Measurements from ENCODE around the gene ULK4.

The ULK4 gene

DNA sequence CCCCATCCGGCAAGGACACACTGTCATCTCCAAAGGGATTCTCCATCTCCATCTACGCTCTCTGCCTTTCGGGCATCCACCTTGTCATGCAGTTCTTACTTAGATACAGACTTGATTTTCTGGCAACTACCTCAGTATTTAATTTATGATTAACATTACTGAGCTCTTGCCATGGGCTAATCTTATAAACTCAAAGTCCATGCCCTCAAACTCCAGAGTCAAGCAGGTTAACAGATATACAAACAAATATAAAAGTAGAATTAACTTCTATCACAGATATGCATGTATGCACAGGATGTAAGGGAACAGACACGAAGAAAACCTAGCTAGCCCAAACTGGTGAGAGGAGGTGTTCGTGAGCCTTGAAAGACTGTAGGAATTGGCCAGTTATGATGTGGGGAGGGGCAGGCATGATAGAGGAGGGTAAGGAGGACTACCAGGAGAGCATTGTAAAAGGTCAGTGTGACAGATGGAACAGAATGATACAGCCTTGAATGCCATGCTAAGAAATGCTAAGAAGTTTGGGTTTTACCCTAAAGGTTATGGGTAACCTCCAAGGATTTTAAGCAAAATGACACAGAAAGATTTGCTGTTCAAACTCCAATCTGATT is 334.3 kb downstream of the ULK4 start:
- Histone ChIP-seq H3K4me3 (ENCODE audit: low read length, poor library complexity, severe bottlenecking) (no peak overlapping the region), H3K9ac (ENCODE audit: low read depth, low read length, poor library complexity, severe bottlenecking) (no peak overlapping the region), H3F3A (ENCODE audit: low read depth) (no peaks in the 10 kb centered on the region), H4K20me1 (ENCODE audit: insufficient read depth, low read length, poor library complexity, severe bottlenecking) (no peaks in the 10 kb centered on the region), H3K9me2 (replicated peaks; ENCODE audit: low read depth, low read length) (no peaks in the 10 kb centered on the region), H3K27me3 (ENCODE audit: insufficient read depth, low read length, poor library complexity, severe bottlenecking) (no peaks in the 10 kb centered on the region), H3K4me2 (ENCODE audit: low read depth, low read length, poor library complexity, severe bottlenecking) (no peak overlapping the region), H3K36me3 (ENCODE audit: insufficient read depth, low read length) (no peaks in the 10 kb centered on the region), H3K79me2 (ENCODE audit: insufficient read depth, low read length) (no peaks in the 10 kb centered on the region), H2AFZ (ENCODE audit: low read length) (no peak overlapping the region), H3K9me3 (ENCODE audit: insufficient read depth, low read depth, low read length) (no peaks in the 10 kb centered on the region), H3K4me1 (ENCODE audit: insufficient read depth, low read length, poor library complexity, severe bottlenecking) (no peaks in the 10 kb centered on the region)
- TF ChIP-seq, protein P1, sequence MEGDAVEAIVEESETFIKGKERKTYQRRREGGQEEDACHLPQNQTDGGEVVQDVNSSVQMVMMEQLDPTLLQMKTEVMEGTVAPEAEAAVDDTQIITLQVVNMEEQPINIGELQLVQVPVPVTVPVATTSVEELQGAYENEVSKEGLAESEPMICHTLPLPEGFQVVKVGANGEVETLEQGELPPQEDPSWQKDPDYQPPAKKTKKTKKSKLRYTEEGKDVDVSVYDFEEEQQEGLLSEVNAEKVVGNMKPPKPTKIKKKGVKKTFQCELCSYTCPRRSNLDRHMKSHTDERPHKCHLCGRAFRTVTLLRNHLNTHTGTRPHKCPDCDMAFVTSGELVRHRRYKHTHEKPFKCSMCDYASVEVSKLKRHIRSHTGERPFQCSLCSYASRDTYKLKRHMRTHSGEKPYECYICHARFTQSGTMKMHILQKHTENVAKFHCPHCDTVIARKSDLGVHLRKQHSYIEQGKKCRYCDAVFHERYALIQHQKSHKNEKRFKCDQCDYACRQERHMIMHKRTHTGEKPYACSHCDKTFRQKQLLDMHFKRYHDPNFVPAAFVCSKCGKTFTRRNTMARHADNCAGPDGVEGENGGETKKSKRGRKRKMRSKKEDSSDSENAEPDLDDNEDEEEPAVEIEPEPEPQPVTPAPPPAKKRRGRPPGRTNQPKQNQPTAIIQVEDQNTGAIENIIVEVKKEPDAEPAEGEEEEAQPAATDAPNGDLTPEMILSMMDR (conservative IDR thresholded peaks at IDR 0.05; ENCODE audit: low read length) = no peak
- TF ChIP-seq EZH2phosphoT487 (IDR thresholded peaks at IDR 0.05; ENCODE audit: borderline replicate concordance) = no peak

DNA sequence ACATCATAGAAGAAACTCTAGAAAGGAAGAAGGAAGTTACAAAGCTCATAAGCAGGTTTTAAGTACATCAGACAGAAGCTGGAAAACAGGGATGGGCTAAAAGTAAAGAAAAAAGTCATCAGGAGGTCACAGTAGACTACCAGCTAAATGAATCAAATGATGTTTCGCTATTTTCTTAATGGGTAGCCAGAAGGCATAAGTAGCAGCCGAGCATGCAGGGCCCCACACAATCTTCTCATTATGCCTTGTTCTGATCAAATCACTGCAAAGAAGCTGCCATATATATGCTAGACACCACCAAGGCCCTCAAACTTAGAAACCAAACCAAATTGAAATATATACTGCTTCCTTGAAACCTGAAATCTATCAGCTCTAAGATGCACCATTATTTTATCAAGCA is 349.1 kb downstream of the ULK4 start:
- no peaks in the 10 kb centered on the region for H4K20me1 ChIP-seq (ENCODE audit: insufficient read depth, low read length, poor library complexity, severe bottlenecking)
- no peaks in the 10 kb centered on the region for H3K36me3 ChIP-seq (ENCODE audit: insufficient read depth, low read length)
- no peaks in the 10 kb centered on the region for H3K9me2 ChIP-seq (replicated peaks; ENCODE audit: low read depth, low read length)
- H3F3A ChIP-seq (ENCODE audit: low read depth) = no peaks in the 10 kb centered on the region
- H3K9ac ChIP-seq (ENCODE audit: low read depth, low read length, poor library complexity, severe bottlenecking) = no peak overlapping the region
- H3K9me3 ChIP-seq (ENCODE audit: insufficient read depth, low read depth, low read length) = no peaks in the 10 kb centered on the region
- H2AFZ ChIP-seq (ENCODE audit: low read length) = no peak overlapping the region
- H3K4me1 ChIP-seq (ENCODE audit: insufficient read depth, low read length, poor library complexity, severe bottlenecking) = no peaks in the 10 kb centered on the region
- H3K27me3 ChIP-seq (ENCODE audit: insufficient read depth, low read length, poor library complexity, severe bottlenecking) = no peaks in the 10 kb centered on the region
- TF ChIP-seq, protein P1 (conservative IDR thresholded peaks at IDR 0.05; ENCODE audit: low read length) = no peak
- no peaks in the 10 kb centered on the region for H3K79me2 ChIP-seq (ENCODE audit: insufficient read depth, low read length)
- no peak overlapping the region for H3K4me3 ChIP-seq (ENCODE audit: low read length, poor library complexity, severe bottlenecking)
- no peak overlapping the region for H3K4me2 ChIP-seq (ENCODE audit: low read depth, low read length, poor library complexity, severe bottlenecking)

DNA sequence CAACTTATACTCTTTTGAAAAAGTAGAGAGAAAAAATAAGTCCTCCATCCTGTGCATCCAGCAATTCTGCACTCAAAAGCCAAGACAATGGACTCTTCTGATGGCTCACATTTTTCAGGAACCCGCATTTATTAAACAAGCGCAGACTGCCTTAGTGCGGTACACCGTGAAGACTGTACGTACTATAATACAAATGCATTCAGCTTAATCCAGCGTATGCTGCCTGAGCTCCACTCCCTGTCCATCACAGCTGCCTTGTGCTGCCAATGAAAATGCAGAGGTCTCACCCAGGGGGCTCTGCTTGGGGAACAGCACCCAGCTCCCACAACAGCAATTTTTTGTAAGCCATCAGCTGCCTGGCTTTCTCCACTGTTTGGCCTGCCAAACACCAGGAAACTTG is 350.9 kb downstream of the ULK4 start:
- H2AFZ ChIP-seq (ENCODE audit: low read length) = no peak overlapping the region
- no peak for TF ChIP-seq EZH2phosphoT487 (IDR thresholded peaks at IDR 0.05; ENCODE audit: borderline replicate concordance)
- TF ChIP-seq, protein P1 (conservative IDR thresholded peaks at IDR 0.05; ENCODE audit: low read length) = no peak

More for the DNA sequence above, 350.9 kb downstream of the ULK4 start:
- Histone ChIP-seq H3K9me2 (replicated peaks; ENCODE audit: low read depth, low read length) (no peaks in the 10 kb centered on the region), H3K4me3 (ENCODE audit: low read length, poor library complexity, severe bottlenecking) (no peak overlapping the region), H3K27me3 (ENCODE audit: insufficient read depth, low read length, poor library complexity, severe bottlenecking) (no peaks in the 10 kb centered on the region), H3K36me3 (ENCODE audit: insufficient read depth, low read length) (no peaks in the 10 kb centered on the region), H4K20me1 (ENCODE audit: insufficient read depth, low read length, poor library complexity, severe bottlenecking) (no peaks in the 10 kb centered on the region), H3K9me3 (ENCODE audit: insufficient read depth, low read depth, low read length) (no peaks in the 10 kb centered on the region), H3K4me1 (ENCODE audit: insufficient read depth, low read length, poor library complexity, severe bottlenecking) (no peaks in the 10 kb centered on the region), H3F3A (ENCODE audit: low read depth) (no peaks in the 10 kb centered on the region), H3K4me2 (ENCODE audit: low read depth, low read length, poor library complexity, severe bottlenecking) (no peak overlapping the region), H3K79me2 (ENCODE audit: insufficient read depth, low read length) (no peaks in the 10 kb centered on the region), H3K9ac (ENCODE audit: low read depth, low read length, poor library complexity, severe bottlenecking) (no peak overlapping the region)
